Activated CD8-positive, alpha-beta memory T cell treated with anti-CD3 and anti-CD28 coated beads for 48 hours (primary cell): ENCODE measurements around the gene UNC13A.
A peak's percentile ranks its signal among the peaks of the same experiment; 100 is the strongest.
"Not testable (repeated sequence)": the region's sequence is repeated elsewhere in the genome, so short reads cannot be mapped to it uniquely, and the experiment has no call there.

Experiments used
- DNase-seq, 3 experiments: peaks; one replicate each; pipeline ENCODE4 v3.0.0-alpha.2; 2020; ENCODE audit warnings: low read depth in 2 of 3, low spot score in 2 of 3

The UNC13A gene

DNA sequence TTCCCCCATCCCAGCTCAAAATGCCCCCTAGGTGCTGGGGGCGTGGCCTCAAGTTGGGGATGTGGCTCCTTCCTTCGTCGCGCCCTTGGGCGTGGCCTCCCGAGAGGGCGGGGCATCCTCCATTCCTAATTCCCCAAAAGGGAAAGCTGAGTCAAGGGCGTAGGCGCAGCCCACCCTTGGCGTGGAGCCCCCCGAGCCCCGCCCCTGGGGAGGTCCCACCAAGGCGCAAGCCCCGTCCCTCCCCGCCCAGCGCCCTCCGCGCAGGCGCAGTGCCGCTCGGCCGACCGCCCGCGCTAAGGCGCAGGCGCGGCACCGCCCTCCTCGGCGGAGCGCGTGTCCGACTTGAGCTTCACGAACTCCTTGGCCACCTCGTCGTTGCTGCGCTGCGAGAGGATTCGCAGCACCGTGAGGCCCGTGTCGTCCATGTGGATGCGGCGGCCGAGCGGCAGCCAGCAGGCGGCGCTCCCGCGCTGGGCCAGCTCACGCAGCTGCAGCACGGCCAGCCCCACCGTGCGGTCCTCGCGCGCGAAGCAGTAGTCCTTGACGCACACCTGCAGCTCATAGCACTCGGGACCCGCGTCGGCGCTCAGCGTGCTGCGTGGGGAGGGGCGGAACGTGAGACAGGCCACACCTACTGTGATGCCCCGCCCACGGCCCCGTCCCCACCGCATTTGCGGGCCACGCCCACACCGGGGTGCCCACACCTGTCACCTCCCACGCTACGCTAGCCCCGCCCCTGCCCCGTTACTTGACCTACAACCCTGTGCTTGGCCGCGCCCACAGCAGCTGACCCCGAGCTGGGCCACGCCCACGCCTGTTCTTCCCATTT is 82.2 kb downstream of the UNC13A start:
- DNase-seq = peak; percentile 59 to 63 (median 61)

DNA sequence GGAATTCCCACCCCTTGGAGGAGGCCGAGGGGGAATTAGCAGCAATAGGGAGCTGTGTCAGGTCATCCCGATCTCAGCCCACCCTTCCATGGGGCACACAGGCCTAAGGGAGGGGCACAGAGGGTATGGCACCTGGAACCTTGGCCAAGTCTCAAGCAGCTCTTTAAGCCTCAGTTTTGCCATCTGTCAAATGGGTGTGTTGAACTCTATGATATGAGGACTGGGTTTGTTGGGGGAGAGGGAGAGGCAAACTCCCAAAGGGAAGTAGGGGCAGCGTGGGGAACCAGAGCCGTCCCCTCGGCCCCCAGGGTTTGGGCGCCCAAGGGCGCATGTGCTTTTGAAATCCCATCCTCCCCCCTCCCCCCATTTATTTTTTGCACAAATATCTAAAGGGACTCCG is 83.0 kb downstream of the UNC13A start:
- no peak for DNase-seq

DNA sequence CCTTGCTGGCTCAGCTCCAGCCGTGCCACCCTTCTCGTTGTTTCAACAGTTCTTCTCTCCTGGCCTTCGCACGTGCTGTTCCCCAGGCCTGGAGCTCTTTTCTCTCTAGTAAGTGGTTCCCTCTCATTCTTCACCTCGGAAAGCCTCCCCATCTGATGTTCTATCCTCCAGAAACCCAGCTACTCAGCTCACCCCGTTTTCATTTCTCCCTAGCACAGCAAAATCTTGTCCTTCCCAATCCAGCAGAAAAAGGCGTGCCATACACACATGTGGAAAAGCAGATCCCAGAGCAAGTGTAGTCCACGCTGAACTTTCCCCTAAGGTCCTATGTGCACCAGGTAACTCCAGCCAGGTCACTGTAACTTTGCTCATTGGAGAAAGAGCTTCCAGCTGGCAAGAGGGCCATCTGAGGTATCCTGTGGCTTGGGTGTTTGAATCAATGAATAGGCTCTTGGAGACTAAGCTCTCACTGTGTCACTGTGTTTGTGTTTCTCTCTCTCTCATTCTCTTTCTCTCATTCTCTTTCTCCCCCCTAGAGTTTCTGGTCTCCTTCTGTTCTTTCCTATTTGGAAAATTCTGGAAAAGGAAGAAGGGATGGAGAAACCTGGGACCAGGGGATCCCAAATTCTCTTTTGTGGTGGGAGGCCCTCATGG is 83.7 kb downstream of the UNC13A start:
- DNase-seq = no peak

- no peak for DNase-seq
These were observed 85.2 kb downstream of the UNC13A start for GRCh38 chr19:17602872-17603510.

GRCh38 chr19:17602217-17602616 is 85.9 kb downstream of the UNC13A start:
- no peak for DNase-seq

GRCh38 chr19:17601683-17602082 is 86.5 kb downstream of the UNC13A start:
- DNase-seq = no peak

GRCh38 chr19:17599780-17600179 is 88.4 kb downstream of the UNC13A start:
- no peak for DNase-seq

DNA sequence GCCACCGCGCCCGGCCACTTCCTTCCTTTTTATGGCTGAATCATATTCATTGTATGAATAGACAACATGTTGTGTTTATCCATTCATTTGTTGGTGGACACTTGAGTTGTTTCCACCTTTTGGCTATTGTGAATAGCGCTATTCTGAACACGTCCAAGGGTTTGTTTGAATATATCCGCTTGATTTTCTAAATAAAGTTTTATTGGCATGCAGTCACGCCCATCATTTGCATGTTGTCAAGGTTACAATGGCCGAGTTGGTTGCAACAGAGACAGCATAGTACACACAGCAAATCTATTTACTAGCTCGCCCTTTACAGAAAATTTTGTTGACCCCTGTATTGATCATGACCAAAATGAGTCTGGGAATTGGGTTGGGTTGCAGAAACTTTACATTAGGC is 89.2 kb downstream of the UNC13A start:
- no peak for DNase-seq

DNA sequence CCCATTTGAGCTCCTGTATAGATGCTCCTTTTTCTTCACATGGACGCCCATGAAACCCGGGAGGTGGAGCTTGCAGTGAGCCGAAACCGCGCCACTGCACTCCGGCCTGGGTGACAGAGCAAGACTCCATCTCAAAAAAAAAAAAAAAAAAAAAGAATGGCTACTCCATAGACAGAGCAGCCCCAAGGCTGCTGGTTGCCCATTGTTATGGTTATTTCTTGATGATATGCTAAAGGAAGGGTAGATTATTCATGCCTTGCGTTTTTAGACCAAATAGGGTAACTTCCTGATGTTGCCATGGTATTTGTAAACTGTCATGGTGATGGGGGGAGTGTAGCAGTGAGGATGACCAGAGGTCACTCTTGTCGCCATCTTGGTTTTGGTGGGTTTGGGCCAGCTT is 90.1 kb downstream of the UNC13A start:
- not testable (repeated sequence) for DNase-seq

- DNase-seq = not testable (repeated sequence)
These were observed 93.9 kb downstream of the UNC13A start for GRCh38 chr19:17594296-17594695.

DNA sequence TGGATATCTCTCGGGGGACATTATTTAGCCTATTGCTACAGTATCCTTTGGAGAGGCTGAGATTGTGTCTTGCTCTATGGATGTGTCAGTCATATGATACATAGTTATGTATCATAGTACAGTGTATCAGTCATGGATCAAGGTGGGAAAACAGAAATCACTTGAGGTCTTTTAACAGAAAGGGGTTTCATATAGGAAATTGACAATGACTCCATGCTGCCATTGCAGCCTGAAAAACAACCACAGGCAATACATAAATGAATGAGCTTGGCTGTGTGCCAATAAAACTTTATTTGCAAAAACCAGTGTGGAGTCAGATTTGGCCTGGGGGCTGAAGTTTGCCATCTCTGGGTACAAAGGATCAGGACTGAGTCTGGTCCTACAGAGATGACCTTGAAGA is 97.3 kb downstream of the UNC13A start:
- DNase-seq = no peak

GRCh38 chr19:17585395-17585794 is 102.8 kb downstream of the UNC13A start:
- not testable (repeated sequence) for DNase-seq

DNA sequence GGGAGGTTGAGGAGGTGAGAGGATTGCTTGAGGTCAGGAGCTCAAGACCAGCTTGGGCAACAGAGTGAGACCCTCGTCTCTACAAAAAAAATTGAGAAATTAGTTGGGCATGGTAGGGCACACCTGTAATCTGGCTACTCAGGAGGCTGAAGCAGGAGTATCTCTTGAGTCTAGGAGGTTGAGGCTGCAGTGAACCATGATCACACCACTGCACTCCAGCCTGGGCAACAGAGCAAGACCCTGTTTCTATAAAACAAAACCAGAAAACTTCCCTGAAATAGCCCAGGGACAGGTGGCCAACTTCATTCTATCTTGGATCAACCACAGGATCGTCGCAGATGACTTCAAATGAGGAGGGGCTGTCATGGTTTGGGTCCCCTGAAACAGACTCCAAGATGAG is 104.0 kb downstream of the UNC13A start:
- no peak for DNase-seq

- DNase-seq = no peak
These were observed 105.5 kb downstream of the UNC13A start for GRCh38 chr19:17582613-17583012.

DNA sequence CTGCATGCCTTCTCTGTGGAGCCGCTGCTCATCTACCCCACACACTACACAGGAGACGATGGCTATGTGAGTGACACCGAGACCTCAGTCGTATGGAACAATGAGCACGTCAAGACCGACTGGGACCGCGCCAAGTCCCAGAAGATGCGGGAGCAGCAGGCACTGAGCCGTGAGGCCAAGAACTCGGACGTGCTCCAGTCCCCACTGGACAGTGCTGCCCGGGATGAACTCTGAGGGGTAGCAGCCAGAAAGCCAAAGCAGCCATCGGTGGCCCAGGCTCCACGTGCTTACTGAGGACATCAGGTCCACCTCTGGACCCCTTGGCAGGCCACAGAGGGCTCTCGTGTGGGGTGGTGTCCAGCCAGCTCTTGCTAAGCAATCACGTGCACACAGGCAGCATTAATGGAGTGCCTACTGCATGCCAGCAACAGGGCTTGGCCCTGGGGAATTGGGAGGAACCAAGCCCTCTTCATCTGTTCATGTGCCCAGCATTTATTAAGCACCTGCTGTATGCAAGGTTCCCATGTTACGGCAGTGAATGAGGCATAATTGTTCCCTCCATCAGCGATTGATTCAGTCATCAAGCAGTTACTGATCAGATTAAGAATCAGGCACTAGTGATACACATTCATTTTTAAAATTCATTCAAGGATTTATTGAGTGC is 106.8 kb downstream of the UNC13A start:
- DNase-seq = no peak

DNA sequence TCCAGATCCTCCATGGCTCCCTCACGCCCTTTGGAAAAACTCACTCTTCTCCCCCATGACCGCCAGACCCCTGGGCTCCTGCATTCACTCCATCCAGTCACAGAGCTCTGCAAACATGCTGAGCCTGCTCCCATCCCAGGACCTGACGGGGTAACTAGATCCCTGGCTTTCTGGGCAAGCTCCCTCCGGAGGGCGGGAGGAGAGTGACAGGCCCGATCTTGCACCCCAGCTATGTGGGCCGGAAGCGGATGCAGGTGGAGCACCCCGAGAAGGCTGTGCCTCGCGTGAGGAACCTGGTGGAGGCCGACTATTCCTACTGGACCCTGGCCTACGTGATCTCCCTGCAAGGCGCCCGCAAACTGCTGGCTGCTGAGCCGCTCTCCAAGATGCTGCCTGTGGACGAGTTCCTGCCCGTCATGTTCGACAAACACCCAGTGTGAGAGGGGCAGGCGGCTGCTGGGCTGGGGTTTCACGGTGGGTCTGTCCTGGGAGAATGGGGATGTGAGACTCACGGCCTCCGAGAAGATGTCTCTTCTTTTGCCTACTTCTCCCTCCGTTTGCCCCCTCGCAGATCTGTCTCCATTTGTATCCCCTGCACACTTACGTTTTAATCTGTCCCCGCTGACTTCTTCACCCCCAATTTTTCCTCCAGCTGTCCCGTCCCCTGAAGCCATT is 107.5 kb downstream of the UNC13A start:
- no peak for DNase-seq

- DNase-seq = no peak
These were observed 108.4 kb downstream of the UNC13A start for GRCh38 chr19:17579661-17580244.

GRCh38 chr19:17577457-17578097 is 110.6 kb downstream of the UNC13A start:
- DNase-seq = no peak

GRCh38 chr19:17576758-17577456 is 111.2 kb downstream of the UNC13A start:
- no peak for DNase-seq
